Activated CD4-positive, alpha-beta T cell treated with anti-CD3 and anti-CD28 coated beads, Interleukin-2, amount 10 ng/mL, durations not matched to agents 7 days and 5 days (primary cell): ENCODE results near the gene C11orf68. TPM values are rescaled to one million over a fixed set of nuclear protein-coding genes. Genes with fewer than 3 reads are reported as not detected.

Source experiments
- CTCF ChIA-PET: fragments of 350-600 bp; sonication (Branson Sonifier 250); formaldehyde crosslinking; loops from one replicate; lab custom pipeline; 2021; ENCODE audit warnings: antibody characterized with exemption; lab: Charles Lee
- POLR2A ChIA-PET: fragments of 350-600 bp; sonication (Branson Sonifier 250); formaldehyde crosslinking; loops from one replicate; lab custom pipeline; 2021; ENCODE audit warnings: antibody characterized with exemption; lab: Charles Lee
- DNase-seq: peaks from one replicate; pipeline ENCODE4 v3.0.0-alpha.2; 2020
- H3K27ac Mint-ChIP-seq: one replicate; pipeline ENCODE4 v1.8.0; 2021; ENCODE audit warnings: mild to moderate bottlenecking, moderate library complexity, mixed read lengths
- H3K27me3 Mint-ChIP-seq: one replicate; pipeline ENCODE4 v1.8.0; 2021; ENCODE audit warnings: mixed read lengths
- H3K36me3 Mint-ChIP-seq: one replicate; pipeline ENCODE4 v1.8.0; 2021; ENCODE audit warnings: low read depth, mixed read lengths
- H3K4me1 Mint-ChIP-seq: one replicate; pipeline ENCODE4 v1.8.0; 2021; ENCODE audit warnings: mixed read lengths
- H3K4me3 Mint-ChIP-seq: one replicate; pipeline ENCODE4 v1.8.0; 2021; ENCODE audit warnings: mild to moderate bottlenecking, moderate library complexity, mixed read lengths
- H3K9me3 Mint-ChIP-seq: one replicate; pipeline ENCODE4 v1.8.0; 2021; ENCODE audit warnings: mixed read lengths
- total RNA-seq, 2 experiments: library from RNA; stranded (reverse); gene quantifications; one replicate each; pipeline ENCODE4 v1.2.3, GENCODE V29; 2021

Gene C11orf68
- total RNA-seq, 2 experiments from 2014 or later, result 32.7 to 36.3 TPM

DNA sequence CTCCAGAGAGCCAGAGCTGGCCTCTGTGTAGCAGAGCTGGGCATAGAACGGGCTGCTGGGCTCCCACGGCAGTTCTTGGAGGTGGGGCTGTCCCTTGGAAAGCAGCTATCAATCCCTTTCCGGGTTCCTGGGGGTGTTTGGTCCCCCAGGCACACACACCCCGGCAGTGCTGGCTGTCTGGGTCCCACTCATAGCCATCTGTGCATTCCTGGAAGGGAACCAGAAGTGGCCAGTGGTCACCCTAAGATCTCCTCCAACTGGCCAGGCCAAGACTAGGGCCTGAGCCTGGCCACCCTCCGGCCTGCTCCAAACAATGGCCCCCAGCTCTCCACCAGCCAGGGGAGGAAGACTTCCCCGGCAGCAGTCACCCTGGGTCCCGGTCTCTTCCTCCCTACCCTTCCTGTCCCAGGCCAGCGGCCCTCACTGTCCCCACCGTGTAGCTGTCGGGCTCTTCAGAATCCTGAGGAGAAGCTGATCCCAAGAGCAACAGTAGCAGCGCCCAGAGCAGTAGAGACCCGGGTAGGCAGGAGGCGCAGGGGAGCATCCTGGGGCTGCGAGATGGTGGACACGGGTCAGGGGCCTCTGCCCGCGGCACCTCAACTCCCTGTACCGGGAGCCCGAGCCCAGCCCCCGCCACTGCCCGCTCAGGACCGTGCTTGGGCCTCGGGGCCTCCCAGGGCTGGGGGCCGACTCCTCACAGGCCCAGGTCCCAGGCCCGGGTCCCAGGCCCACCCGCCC is 46.9 kb downstream of the C11orf68 start:
- POLR2A ChIA-PET, result interaction anchor here (1.1 kb wide), 1 partner anchor 19 kb away, joined by 3 read pairs; the partner anchor contains the start of gene CCDC85B
- peak overlapping the region; percentile 32 for H3K4me3 Mint-ChIP-seq

DNA sequence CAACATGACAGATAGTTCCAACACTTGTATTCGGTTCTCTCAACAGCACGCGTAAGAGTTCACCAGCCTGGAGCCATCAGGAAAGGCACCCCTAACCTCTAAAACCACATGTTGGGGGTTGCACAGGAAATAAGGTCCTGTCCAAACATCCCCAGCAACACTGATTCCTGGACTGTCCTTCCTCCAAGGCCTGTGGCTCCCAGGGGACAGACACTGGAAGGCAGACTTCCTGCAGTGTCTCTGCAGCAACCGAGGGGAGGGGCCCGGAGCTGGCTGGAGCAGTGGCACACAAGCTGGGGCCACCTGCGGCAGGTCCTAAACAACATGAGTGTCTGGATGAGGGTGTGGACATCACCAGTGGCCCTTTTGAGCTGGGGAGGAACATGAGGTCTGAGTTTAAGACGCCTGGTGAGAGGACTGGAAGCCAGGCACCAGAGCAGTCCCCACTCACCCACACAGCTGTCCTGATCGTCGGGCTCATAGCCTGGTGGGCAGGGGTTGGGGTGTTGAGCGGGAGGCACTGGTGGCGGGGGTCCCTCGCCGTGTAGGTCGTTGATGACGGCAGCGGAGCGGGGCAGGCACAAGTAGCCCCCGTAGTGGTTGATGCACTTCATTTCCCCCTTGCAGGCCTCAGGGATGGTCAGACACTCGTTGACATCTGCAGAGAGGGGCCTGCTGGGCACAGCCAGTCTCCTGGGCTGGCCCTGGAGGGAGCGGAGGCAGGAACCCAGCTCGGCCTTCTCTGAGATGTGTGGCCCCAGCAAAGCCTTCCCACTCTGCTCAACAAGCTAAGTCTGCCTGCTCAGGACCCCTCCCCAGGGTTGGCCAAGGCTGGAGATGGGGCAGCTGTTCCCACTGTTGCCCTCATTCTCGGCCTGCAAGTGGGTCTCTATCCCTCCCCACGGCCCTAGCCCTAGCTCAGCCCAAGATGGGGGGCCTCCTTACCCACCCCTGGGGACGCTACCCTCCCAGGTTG is 47.9 kb downstream of the C11orf68 start:
- Mint-ChIP-seq H3K9me3 (no peaks in the 10 kb centered on the region), H3K36me3 (peaks cover 8% of the 10 kb centered on the region), H3K4me3 (peak overlapping the region; percentile 13), H3K4me1 (peaks cover 36% of the 10 kb centered on the region), H3K27me3 (no peaks in the 10 kb centered on the region), H3K27ac (peak overlapping the region; percentile 38)
- POLR2A ChIA-PET, result interaction anchor here (1.1 kb wide), 1 partner anchor 20 kb away, joined by 3 read pairs; the partner anchor contains the start of gene CCDC85B
- CTCF ChIA-PET, result interaction anchor here (0.8 to 25.8 kb wide), 9 partner anchors 11 to 198 kb away, joined by 3 to 590 read pairs (median 4); partner anchors contain the start of genes CCDC85B, CFL1, CTSW and FIBP
- no peak for DNase-seq

More for the DNA sequence above, 46.9 kb downstream of the C11orf68 start:
- H3K9me3 Mint-ChIP-seq, result no peaks in the 10 kb centered on the region
- H3K27me3 Mint-ChIP-seq, result no peaks in the 10 kb centered on the region
- peaks cover 36% of the 10 kb centered on the region for H3K4me1 Mint-ChIP-seq
- peak overlapping the region; percentile 31 for H3K27ac Mint-ChIP-seq
- CTCF ChIA-PET, result interaction anchor here (0.8 to 25.8 kb wide), 6 partner anchors 12 to 197 kb away, joined by 3 to 590 read pairs (median 5); partner anchors contain the start of genes CCDC85B, CFL1, CTSW and FIBP
- H3K36me3 Mint-ChIP-seq, result peaks cover 7% of the 10 kb centered on the region
- DNase-seq, result no peak

DNA sequence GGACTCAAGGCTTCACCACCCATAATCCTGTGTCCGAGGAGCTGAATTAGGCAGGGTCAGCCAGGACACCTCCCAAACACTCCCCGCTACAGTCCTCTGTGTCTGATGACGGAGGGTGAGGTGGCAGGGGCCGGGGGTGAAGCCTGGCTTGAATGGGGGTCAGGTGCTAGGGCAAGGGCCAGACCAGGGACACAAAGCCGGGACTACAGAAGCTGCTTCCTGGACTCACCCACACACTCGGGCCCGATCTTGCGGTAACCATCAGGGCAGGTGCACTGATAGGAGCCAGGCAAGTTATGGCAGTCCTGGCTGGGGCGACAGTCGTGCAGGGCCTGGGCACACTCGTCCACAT is 48.6 kb downstream of the C11orf68 start:
- Mint-ChIP-seq H3K9me3 (no peaks in the 10 kb centered on the region), H3K36me3 (peaks cover 11% of the 10 kb centered on the region), H3K4me3 (no peak overlapping the region), H3K27ac (peak overlapping the region; percentile 38), H3K4me1 (peaks cover 36% of the 10 kb centered on the region), H3K27me3 (no peaks in the 10 kb centered on the region)
- ChIA-PET CTCF (interaction anchor here (0.6 to 25.8 kb wide), 6 partner anchors 10 to 159 kb away, joined by 3 to 590 read pairs (median 6); partner anchors contain the start of genes CCDC85B, CFL1, CTSW and FIBP), POLR2A (no interaction called here)
- DNase-seq, result no peak

DNA sequence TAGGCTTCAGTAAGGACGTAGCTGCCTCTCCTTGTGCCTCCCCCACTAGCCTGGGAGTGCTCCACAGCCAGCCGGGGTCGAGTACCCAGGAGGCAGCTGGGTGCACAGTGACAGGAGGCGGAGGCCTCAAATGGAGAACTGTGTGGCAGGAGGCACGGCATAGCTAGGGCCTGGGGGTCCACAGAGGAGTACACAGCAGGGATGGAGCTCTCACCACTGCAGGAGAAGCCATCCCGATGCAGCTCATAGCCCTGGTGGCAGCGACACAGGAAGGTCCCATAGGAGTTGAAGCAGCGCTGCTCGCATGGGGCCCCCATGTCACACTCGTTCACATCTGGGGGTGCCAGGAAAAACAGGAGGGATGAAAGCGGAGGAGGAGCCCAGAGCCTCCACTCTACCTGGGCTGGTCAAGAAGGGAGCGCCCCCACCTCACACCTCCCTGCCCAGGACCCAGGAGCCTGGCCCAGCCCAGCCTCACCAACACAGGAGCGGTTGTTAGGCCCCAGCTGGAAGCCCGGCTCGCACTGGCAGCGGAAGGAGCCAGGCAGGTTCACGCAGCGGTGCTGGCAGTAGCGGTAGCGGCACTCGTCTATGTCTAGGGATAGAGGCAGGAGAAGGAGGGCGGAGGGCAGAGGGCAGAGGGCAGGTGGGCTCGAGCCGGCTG is 49.1 kb downstream of the C11orf68 start:
- peak overlapping the region; percentile 22 for H3K27ac Mint-ChIP-seq
- H3K4me3 Mint-ChIP-seq, result no peak overlapping the region
- no peaks in the 10 kb centered on the region for H3K9me3 Mint-ChIP-seq
- CTCF ChIA-PET, result interaction anchor here (0.6 to 25.8 kb wide), 6 partner anchors 9 to 119 kb away, joined by 3 to 590 read pairs (median 6); partner anchors contain the start of genes CCDC85B, CFL1, CTSW and FIBP
- peaks cover 15% of the 10 kb centered on the region for H3K36me3 Mint-ChIP-seq
- no peaks in the 10 kb centered on the region for H3K27me3 Mint-ChIP-seq
- DNase-seq, result no peak
- POLR2A ChIA-PET, result interaction anchor here (1.1 kb wide), 1 partner anchor 10 kb away, joined by 3 read pairs; the partner anchor contains the start of gene MUS81
- peaks cover 36% of the 10 kb centered on the region for H3K4me1 Mint-ChIP-seq

DNA sequence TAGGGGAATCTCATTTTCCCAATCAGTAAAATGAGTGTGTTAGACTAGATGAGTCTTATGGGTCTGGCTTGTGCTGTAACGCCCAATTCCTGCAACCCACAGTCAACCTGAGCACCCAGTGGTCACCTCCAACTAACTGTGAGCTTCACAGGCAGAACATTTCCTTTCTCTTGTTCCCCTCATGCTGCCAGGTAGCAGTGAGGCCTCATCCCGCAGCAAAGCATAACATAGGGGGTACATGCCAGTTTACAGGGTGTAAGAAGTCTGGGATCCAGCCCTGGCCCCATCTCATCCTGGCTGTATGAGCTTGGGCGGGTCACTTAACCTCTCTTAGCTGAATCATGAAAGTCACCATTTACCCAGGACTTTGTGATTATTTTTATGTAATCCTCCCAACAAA is 50.0 kb downstream of the C11orf68 start:
- peak overlapping the region; percentile 66 for H3K27ac Mint-ChIP-seq
- POLR2A ChIA-PET, result interaction anchor here (1.1 kb wide), 1 partner anchor 9 kb away, joined by 3 read pairs; the partner anchor contains the start of gene MUS81
- H3K27me3 Mint-ChIP-seq, result no peaks in the 10 kb centered on the region
- peaks cover 35% of the 10 kb centered on the region for H3K4me1 Mint-ChIP-seq
- no peak for DNase-seq
- no peaks in the 10 kb centered on the region for H3K9me3 Mint-ChIP-seq
- H3K36me3 Mint-ChIP-seq, result peaks cover 20% of the 10 kb centered on the region
- CTCF ChIA-PET, result interaction anchor here (1.6 to 25.8 kb wide), 4 partner anchors 9 to 157 kb away, joined by 5 to 590 read pairs (median 46); partner anchors contain the start of genes CCDC85B, CFL1, CTSW and FIBP
- H3K4me3 Mint-ChIP-seq, result no peak overlapping the region

DNA sequence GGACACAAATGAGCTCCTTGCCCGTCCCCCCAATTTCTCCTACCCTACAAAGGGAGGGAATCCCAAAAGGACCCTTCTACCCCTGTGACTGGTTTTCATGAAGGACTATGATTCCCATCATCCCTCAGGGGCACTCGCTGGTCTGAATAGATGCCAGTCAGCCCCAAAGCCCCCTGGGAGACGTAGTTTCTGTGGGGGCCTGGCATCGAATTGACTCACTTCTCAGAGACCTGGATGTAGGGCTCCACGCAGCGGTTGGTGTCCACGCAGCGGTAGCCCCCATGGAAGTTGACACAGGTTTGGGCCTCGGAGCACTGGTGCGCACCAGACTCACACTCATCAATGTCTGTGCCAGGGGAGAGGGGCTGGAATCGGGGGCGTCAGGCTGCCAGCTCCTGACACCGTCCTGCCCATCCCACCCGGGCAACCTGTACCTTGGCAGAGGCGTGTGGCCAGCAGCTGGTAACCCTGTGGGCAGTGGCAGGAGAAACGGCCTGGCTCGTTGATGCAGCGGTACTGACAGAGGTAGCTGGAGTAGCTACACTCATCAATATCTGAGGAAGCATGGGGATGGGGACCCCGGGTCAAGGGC is 50.7 kb downstream of the C11orf68 start:
- no peak overlapping the region for H3K27ac Mint-ChIP-seq

DNA sequence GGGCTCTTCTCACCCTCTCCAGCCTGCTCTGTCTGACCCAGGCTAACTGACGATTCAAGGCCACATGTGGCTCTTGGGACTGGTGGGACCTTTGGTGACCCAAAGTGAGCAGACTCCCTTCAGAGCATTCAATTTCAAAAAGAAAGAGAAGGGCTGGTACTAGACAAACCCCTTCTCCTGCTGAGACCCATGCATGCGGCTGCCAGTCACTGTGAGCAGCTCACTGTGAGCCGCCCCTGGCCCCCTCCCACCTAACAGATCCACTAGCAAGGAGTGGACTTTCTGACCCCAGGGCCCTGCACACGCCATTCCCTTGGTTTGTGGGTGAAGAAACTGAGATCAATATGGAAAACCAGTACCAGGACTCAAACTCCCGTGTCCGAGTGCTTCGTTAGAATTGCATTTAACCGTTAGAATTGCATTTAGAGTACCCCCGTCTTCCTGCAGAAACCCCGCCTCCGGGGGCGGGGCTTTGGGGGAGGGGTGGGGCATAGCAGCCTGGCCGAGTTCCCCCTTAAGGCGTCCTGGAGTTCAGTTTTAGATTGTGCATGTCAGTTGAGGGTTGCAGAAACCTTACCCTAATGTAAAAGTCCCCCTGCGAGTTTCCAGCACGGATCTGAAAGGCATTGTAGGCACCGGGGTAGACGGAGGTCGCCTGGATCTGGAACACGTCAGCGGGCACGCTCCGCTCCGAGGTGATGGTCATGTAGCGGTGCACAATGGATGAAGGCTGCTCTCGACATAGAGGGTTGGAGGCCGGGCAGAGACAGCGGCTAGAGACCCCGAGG is 51.4 kb downstream of the C11orf68 start:
- peaks cover 33% of the 10 kb centered on the region for H3K4me1 Mint-ChIP-seq

More for the DNA sequence above, 50.7 kb downstream of the C11orf68 start:
- Mint-ChIP-seq H3K4me1 (peaks cover 30% of the 10 kb centered on the region), H3K4me3 (no peak overlapping the region), H3K36me3 (peaks cover 25% of the 10 kb centered on the region), H3K27me3 (no peaks in the 10 kb centered on the region), H3K9me3 (no peaks in the 10 kb centered on the region)
- no peak for DNase-seq
- ChIA-PET POLR2A (no interaction called here), CTCF (interaction anchor here (1.6 to 25.8 kb wide), 4 partner anchors 8 to 157 kb away, joined by 5 to 590 read pairs (median 46); partner anchors contain the start of genes CCDC85B, CFL1, CTSW and FIBP)

More for the DNA sequence above, 51.4 kb downstream of the C11orf68 start:
- Mint-ChIP-seq H3K36me3 (peaks cover 31% of the 10 kb centered on the region), H3K4me3 (no peak overlapping the region), H3K27ac (peak overlapping the region; percentile 68), H3K27me3 (no peaks in the 10 kb centered on the region), H3K9me3 (no peaks in the 10 kb centered on the region)
- CTCF ChIA-PET, result interaction anchor here (1.6 to 25.8 kb wide), 3 partner anchors 7 to 156 kb away, joined by 5 to 590 read pairs (median 86); partner anchors contain the start of genes CCDC85B, CFL1, CTSW and FIBP
- no peak for DNase-seq
- POLR2A ChIA-PET, result no interaction called here

Other genes with a start within 250 kb of the C11orf68 start
- 10 to 100 TPM; 60.8 to 72.3 TPM for gene KAT5, start 206.8 kb downstream of the C11orf68 start, total RNA-seq
- gene RNASEH2C, start 198.3 kb downstream of the C11orf68 start, total RNA-seq, result 10 to 100 TPM; 74.9 to 86.3 TPM
- 10 to 100 TPM; 17.4 to 20.2 TPM for gene AP5B1, start 138.1 kb downstream of the C11orf68 start, total RNA-seq
- not detected for gene OVOL1, start 132.0 kb downstream of the C11orf68 start, total RNA-seq
- gene SNX32, start 85.1 kb downstream of the C11orf68 start, total RNA-seq, result 1 to 10 TPM; 2.1 to 2.2 TPM
- gene CFL1, start 60.9 kb downstream of the C11orf68 start, total RNA-seq, result 1,000 to 10,000 TPM; 1,543 to 1,707 TPM
- 100 to 1,000 TPM in 1 of 2 experiments, 10 to 100 TPM in 1; 96.6 to 108 TPM for gene MUS81, start 58.6 kb downstream of the C11orf68 start, total RNA-seq
- 1 to 10 TPM; 9.0 to 9.7 TPM for gene EFEMP2, start 46.3 kb downstream of the C11orf68 start, total RNA-seq
- 10 to 100 TPM; 22.9 to 23.6 TPM for gene CTSW, start 39.2 kb downstream of the C11orf68 start, total RNA-seq
- 100 to 1,000 TPM in 1 of 2 experiments, 10 to 100 TPM in 1; 94.7 to 112 TPM for gene FIBP, start 30.6 kb downstream of the C11orf68 start, total RNA-seq
- 10 to 100 TPM; 39.4 to 56.7 TPM for gene CCDC85B, start 28.4 kb downstream of the C11orf68 start, total RNA-seq
- 1 to 10 TPM; 1.7 to 2.0 TPM for gene FOSL1, start 18.7 kb downstream of the C11orf68 start, total RNA-seq
- 100 to 1,000 TPM; 190 to 218 TPM for gene DRAP1, start 364 bp upstream of the C11orf68 start, total RNA-seq
- gene TSGA10IP, start 26.4 kb upstream of the C11orf68 start, total RNA-seq, result not detected
- gene SART1, start 42.7 kb upstream of the C11orf68 start, total RNA-seq, result 10 to 100 TPM; 79.6 to 81.7 TPM
- 10 to 100 TPM; 50.4 to 54.4 TPM for gene EIF1AD, start 83.1 kb upstream of the C11orf68 start, total RNA-seq
- gene BANF1, start 83.4 kb upstream of the C11orf68 start, total RNA-seq, result 100 to 1,000 TPM; 223 to 236 TPM
- not detected for gene CST6, start 92.9 kb upstream of the C11orf68 start, total RNA-seq
- not detected for gene CATSPER1, start 107.4 kb upstream of the C11orf68 start, total RNA-seq
- gene GAL3ST3, start 130.1 kb upstream of the C11orf68 start, total RNA-seq, result not detected
- 100 to 1,000 TPM; 217 to 223 TPM for gene SF3B2, start 133.3 kb upstream of the C11orf68 start, total RNA-seq
- gene PACS1, start 151.2 kb upstream of the C11orf68 start, total RNA-seq, result 100 to 1,000 TPM; 109 TPM